Uterus (tissue), 2 donors: ENCODE data around the gene LRRC74A.

ENCODE experiments used
- POLR2A ChIP-seq, 2 donors: fragments of 450-650 bp; IDR thresholded peaks; one replicate each; pipeline ENCODE4 v1.6.1; 2016; ENCODE audit warnings: antibody characterized with exemption in 2 of 2, mild to moderate bottlenecking in 1 of 2, moderate library complexity in 1 of 2
- TF ChIP-seq, protein P1 (sequence below), 4 experiments: fragments of 200-600 bp in 2 of 4; fragments of 450-650 bp in 2 of 4; sonication (generic) in 2 of 4; IDR thresholded peaks; one replicate each; pipeline ENCODE4 v1.5.1; 2016 to 2019; ENCODE audit warnings: antibody characterized with exemption in 4 of 4, mild to moderate bottlenecking in 2 of 4, moderate library complexity in 1 of 4

GRCh38 chr14:76827696-76828296, 1.6 kb downstream of the LRRC74A start:
- TF ChIP-seq, protein P1, sequence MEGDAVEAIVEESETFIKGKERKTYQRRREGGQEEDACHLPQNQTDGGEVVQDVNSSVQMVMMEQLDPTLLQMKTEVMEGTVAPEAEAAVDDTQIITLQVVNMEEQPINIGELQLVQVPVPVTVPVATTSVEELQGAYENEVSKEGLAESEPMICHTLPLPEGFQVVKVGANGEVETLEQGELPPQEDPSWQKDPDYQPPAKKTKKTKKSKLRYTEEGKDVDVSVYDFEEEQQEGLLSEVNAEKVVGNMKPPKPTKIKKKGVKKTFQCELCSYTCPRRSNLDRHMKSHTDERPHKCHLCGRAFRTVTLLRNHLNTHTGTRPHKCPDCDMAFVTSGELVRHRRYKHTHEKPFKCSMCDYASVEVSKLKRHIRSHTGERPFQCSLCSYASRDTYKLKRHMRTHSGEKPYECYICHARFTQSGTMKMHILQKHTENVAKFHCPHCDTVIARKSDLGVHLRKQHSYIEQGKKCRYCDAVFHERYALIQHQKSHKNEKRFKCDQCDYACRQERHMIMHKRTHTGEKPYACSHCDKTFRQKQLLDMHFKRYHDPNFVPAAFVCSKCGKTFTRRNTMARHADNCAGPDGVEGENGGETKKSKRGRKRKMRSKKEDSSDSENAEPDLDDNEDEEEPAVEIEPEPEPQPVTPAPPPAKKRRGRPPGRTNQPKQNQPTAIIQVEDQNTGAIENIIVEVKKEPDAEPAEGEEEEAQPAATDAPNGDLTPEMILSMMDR (IDR thresholded peaks at IDR 0.05), result no peak
- TF ChIP-seq POLR2A (IDR thresholded peaks at IDR 0.05), result no peak
